ENCODE results near the gene LAMP1.
"Not testable (repeated sequence)": the region's sequence is repeated elsewhere in the genome, so short reads cannot be mapped to it uniquely, and the experiment has no call there.

Gene LAMP1

GRCh38 chr13:113298043-113298945, 1.3 kb downstream of the LAMP1 start:
- no peak for DNase-seq

GRCh38 chr13:113299951-113300350, 2.9 kb downstream of the LAMP1 start:
- no peak for DNase-seq

DNA sequence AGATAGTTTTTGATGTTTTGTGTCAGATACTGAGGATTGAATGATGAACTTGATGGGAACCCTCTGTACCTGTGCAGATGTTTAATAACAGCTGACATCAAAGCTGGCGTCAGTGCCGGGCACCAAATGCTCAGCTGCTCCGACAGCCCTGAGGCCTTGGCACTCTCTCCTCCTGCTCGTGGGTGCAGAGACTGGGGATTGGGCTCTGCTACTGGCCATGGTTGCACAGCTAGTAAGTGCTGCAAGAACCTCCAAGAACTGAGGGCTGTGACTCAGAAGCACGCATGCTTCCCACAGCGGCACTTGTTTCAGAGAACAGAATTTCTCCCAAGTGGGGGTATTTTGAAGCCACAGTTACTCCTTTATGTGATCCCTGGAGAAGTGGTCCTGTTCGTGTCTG, 5.9 kb downstream of the LAMP1 start:
- DNase-seq = no peak

DNA sequence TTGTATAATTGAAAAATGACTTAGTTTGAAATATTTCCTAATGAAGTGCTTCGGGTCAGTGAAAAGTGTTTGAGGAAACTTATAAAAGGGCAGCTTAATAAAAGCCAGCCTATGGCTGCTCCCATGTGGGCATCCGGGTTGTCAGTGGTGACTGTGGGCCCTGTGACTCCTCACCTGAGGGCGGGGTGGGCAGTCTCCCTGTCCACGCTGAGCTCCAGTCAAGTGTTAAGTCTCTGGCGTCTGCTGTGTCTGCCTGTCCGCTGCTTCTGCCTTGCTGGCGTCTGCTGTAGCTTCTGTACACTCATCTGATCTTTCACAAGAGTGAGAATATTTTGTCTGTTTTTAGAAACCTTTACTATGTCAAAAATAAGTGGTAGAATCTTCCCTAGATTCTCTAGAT, 7.1 kb downstream of the LAMP1 start:
- no peak for DNase-seq

DNA sequence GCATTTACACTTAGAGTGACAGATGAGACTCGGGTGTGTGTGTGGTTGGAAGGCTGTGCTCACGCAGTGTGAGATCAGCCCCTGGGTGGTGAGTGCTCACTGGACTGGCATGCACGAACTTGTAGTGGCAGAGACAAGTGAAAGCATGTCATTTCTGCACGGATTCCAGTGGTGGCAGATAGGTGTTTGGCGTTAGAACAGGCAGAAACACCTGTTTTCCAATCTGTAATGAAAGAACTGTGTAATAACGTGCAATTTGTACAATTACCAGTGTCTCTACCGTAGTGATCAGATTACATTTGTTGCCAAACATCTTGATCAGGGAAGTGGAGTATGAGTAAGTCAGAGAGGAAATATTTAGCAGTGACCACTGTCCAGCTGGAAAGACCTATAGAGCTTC, 8.2 kb downstream of the LAMP1 start:
- no peak for DNase-seq

DNA sequence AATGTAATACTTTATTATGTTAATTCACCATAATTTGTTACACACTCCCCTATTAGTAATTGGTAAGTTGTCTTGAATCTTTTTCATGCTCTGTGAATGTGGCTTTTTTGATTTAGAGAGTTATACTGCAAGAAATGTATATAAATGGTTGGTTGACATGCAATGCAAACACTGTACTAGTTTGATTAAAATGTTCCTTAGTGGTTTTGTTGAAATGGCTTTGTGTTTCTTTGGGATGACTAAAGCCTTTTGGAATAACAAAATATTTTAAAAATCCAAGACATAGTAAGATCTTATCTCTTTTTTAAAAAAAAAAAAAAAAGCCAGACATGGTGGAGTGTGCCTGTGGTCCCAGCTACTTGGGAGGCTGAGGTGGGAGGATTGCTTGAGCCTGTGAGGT, 10.5 kb downstream of the LAMP1 start:
- DNase-seq = no peak

DNA sequence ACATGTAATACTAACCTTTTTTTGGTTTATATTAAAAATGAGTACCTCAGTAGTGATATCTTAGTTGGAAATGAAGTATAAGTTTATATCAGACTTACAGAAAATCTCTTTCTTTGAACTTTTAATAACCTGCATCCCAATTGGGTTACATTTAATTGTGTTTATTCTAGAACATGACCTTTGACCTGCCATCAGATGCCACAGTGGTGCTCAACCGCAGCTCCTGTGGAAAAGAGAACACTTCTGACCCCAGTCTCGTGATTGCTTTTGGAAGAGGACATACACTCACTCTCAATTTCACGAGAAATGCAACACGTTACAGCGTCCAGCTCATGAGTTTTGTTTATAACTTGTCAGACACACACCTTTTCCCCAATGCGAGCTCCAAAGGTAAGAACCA, 12.4 kb downstream of the LAMP1 start:
- no peak for DNase-seq

DNA sequence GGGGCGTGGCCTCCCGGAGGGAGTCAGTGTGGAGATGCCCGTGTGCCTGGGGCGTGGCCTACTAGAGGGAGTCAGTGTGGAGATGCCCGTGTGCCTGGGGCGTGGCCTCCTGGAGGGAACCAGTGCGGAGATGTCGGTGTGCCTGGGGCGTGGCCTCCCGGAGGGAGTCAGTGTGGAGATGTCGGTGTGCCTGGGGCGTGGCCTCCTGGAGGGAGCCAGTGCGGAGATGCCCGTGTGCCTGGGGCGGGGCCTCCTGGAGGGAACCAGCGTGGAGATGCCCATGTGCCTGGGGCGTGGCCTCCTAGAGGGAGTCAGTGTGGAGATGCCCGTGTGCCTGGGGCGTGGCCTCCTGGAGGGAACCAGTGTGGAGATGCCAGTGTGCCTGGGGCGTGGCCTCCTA, 17.1 kb downstream of the LAMP1 start:
- not testable (repeated sequence) for DNase-seq

DNA sequence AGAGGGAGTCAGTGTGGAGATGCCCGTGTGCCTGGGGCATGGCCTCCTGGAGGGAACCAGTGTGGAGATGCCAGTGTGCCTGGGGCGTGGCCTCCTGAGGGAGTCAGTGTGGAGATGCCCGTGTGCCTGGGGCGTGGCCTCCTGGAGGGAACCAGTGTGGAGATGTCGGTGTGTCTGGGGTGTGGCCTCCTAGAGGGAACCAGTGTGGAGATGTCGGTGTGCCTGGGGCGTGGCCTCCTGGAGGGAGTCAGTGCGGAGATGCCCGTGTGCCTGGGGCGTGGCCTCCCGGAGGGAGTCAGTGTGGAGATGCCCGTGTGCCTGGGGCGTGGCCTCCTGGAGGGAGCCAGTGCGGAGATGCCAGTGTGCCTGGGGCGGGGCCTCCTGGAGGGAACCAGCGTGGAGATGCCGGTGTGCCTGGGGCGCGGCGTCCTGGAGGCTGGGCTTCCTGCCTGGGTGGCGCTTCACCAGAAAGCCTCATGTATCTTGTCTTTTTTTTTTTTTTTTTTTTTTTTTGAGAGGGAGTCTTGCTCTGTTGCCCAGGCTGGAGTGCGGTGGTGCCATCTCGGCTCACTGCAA, 17.9 kb downstream of the LAMP1 start:
- DNase-seq = not testable (repeated sequence)

DNA sequence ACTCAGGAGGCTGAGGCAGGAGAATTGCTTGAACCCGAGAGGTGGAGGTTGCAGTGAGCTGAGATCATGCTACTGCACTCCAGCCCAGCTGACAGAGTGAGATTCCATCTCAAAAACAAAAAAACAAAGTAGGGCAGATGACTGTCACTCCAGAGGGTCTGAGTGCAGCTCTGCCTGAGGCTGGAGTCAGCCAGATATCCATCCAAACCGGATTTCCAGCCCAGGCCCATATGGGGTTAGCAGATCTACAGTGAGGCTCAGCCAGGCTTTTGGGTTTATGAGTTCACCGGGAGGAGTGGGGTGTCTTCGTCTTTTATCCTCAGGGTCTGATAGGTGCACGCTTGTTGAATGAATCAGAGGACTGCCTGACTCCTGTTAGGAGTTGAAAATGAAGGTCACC, 19.0 kb downstream of the LAMP1 start:
- no peak for DNase-seq

GRCh38 chr13:113317031-113317430, 20.0 kb downstream of the LAMP1 start:
- DNase-seq = no peak

GRCh38 chr13:113318956-113319355, 21.9 kb downstream of the LAMP1 start:
- DNase-seq = no peak

GRCh38 chr13:113319371-113319770, 22.3 kb downstream of the LAMP1 start:
- no peak for DNase-seq

DNA sequence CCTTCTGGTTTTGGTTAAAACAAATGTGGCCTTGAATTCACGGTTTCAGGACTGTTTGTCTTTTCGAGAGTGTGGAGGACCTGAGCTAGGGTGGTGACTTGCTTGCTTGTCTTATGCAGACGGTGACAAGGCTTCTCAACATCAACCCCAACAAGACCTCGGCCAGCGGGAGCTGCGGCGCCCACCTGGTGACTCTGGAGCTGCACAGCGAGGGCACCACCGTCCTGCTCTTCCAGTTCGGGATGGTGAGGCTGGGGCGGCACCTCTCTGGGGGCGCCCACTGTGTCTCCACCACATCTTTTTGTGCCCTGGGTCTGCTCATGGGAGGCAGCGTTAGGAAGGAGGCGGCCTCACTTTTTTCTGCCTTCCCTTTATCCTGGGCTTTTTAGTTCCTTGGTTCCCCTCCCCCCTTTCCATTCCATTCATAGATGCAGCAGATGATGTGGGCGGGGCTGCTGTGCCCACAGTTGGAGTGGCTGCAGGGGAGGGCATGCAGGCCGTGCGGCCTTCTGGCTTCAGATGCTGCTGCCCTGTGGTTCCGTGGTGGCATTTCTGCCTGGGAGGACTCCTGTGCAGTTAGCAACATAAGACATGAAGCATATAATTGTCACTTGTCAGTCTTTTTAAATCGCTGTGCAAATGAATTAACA, 23.3 kb downstream of the LAMP1 start:
- DNase-seq = no peak

DNA sequence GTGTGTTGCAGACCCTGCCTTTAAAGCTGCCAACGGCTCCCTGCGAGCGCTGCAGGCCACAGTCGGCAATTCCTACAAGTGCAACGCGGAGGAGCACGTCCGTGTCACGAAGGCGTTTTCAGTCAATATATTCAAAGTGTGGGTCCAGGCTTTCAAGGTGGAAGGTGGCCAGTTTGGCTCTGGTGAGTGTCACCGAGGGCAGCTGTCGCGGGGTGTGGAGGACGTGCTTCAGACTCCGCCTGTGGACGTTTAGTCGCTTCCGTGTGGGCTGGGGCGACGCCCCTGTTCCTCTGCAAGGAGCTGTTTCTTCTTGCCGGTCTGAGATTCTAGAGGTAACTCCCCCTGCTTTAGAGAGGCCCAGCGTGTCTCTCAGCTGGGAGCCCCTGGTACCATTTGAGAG, 24.5 kb downstream of the LAMP1 start:
- DNase-seq = no peak

- DNase-seq = no peak
These were observed 25.0 kb downstream of the LAMP1 start for GRCh38 chr13:113322043-113322461.

DNA sequence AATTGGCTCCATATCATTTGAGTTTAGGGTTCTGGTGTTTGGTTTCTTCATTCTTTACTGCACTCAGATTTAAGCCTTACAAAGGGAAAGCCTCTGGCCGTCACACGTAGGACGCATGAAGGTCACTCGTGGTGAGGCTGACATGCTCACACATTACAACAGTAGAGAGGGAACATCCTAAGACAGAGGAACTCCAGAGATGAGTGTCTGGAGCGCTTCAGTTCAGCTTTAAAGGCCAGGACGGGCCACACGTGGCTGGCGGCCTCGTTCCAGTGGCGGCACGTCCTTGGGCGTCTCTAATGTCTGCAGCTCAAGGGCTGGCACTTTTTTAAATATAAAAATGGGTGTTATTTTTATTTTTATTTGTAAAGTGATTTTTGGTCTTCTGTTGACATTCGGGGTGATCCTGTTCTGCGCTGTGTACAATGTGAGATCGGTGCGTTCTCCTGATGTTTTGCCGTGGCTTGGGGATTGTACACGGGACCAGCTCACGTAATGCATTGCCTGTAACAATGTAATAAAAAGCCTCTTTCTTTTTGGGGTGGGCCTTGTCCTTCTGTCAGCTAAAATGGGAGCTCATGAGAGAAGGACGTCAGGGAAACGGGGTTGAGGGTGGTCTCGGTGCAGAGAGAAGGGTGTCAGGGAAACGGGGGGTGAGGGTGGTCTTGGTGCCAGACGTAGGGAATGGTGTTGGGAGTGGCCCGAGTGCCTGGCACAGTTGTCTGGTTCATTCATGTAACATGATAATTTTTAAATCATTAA, 26.0 kb downstream of the LAMP1 start:
- DNase-seq = no peak

DNA sequence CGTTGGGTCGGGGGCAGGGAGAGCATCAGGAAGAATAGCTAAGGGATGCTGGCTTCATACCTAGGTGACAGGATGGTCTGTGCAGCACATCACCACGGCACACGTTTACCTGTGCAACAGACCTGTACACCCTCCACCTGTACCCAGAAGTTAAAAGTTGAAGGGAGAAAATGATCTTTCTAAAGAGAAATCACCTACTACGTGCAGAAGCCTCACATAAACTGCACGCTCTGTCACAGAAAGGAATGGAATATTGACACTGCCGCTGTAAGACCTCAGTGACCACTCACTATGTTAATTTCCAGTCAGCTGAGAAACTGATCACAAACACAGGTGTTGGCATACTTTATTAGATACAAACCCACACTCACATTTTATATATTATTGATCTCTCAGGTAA, 26.8 kb downstream of the LAMP1 start:
- DNase-seq = no peak

DNA sequence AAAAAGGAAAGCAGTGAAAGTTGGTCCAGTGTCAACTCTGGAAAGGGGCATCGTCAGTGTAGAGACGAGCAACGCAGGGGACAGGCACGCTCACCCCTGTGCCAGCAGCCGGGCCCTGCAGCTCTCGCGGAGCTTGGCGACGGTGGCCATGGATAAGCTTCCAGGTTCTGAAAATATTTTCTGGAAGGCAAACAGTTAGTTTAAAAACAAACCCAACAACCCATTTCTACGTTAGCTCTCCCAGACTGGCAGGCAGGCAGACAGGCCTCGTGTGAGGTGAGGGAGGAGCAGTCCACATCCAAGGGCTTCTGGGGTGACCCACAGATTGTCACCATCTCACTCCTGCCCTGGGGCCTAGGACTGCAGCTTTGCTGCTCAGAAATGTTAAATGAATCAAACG, 27.4 kb downstream of the LAMP1 start:
- DNase-seq = no peak

DNA sequence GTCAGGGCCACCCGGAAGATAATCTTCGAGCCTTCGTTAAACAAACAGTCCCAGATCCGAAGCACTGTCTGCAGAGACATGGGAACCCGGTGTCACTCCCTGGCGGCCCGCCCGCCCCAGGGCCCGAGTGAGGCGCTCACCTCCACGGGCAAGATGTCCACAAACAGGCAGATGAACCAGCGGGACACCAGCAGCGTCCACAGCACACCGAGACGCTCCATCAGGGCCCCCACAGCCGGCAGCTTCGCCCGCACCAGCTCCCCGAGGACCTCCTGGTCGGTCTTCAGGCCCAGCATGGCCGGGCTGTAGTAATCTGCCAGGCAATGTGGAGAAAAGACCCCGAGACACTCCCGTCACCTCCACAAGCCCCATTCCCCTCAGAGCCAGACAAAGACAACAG, 28.7 kb downstream of the LAMP1 start:
- no peak for DNase-seq

- no peak for DNase-seq
These were observed 30.3 kb downstream of the LAMP1 start for GRCh38 chr13:113327391-113327765.

DNA sequence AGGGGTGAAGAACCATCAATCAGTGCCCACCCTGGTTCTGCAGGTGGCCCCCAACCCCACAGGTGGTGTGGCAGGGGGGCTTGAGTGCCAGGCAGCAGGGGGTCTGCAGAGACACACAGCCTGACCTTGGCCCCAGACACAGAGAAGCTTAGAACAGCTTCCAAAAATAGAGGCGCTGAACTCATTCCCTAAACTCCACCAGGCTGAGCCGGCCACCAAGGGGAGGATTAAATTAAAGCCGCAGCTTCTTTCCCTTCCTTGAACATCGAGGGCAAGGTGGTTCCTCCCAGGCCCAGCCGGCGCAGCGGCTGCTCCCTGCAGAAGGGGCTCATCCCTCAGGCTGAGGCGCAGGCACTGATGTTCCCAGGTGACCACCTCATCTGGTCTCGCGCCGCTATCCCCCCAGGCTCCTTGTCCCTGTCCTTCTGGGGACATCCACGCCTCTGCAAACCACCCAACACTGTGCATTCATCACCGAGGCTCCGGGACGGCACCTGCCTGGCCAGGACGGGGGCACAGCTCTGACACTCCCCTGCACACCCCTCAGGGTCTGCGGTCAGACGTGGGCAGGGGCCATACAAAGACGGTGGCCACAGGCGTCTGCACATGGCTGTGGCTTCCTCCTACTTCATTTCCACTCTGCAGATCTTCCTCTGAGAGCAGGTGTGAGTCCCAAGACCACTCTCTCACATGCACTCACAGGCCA, 30.9 kb downstream of the LAMP1 start:
- DNase-seq = no peak

DNA sequence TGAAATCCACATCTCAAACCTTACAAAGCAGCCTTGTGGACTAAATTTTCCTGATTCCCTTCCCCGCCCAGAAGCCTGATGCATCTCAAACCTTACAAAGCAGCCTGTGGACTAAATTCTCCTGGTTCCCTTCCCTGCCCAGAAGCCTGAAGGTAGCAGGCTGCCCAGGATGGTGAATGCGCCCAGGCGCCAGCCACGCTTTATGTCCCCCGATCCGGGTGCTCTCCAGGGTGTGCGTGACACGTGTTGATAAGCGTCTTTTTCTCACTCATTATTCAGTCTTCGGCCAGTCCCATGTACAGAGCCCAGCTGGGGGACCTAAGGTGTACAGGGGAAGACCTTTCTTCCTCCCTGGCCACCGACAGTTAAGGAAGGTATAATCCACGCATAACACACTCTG, 31.8 kb downstream of the LAMP1 start:
- no peak for DNase-seq

Measured in activated CD4-positive, alpha-beta T cell treated with anti-CD3 and anti-CD28 coated beads, Interleukin-2, amount 50 U/mL, for 1 hour (primary cell).